ENCODE measurements around the gene FIBIN. TPM values are rescaled to one million over a fixed set of nuclear protein-coding genes. Genes with fewer than 3 reads are reported as not detected.

FIBIN gene
- total RNA-seq, 1 experiment from 2014 or later = not detected

DNA sequence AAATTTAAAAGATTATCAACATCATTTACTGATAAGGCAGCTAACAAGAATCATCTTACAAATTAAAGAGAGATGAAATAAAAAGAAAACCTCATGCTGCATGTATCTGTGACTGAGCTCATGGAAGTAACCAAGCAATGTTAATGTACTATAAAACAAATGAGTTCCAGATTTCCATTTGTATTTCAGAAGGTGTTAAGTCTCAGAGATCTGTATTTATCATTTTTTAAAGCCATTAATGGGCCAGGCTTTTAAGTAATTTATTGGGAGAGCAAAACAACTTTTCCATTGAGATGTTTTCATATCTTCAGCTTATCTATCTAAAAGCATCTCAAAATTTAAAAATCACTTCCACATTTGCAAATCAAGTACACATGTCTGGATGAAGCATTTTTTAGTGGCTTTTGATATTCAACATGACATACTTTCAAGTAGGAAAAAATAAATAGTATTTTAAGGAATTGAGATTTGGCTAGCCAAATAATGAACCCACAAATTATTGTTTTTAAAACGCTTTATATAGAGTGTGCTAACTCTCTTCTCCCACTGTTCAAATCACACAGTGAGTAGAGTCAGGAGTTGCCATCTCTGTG, 28.8 kb downstream of the FIBIN start:
- no peak for DNase-seq (ENCODE audit: low spot score)

DNA sequence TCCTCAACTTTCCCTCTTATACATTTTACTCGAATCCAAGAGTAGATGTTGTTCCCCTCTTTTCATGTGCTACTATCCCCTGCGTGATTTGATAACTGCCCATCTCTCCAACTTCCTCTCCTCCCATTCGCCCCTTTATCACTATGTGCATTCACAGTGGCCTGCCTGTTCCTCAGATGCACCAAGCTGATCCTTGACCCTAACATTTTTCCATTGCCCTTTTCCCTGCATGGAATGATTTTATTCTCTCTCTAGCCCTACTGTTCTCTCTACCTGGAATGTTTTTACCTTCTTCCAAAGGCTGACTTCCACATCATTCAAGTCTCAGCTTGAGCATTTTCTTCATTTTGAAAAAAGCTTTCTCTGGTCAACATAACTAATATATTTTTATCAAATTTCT, 31.0 kb downstream of the FIBIN start:
- no peak for DNase-seq (ENCODE audit: low spot score)

DNA sequence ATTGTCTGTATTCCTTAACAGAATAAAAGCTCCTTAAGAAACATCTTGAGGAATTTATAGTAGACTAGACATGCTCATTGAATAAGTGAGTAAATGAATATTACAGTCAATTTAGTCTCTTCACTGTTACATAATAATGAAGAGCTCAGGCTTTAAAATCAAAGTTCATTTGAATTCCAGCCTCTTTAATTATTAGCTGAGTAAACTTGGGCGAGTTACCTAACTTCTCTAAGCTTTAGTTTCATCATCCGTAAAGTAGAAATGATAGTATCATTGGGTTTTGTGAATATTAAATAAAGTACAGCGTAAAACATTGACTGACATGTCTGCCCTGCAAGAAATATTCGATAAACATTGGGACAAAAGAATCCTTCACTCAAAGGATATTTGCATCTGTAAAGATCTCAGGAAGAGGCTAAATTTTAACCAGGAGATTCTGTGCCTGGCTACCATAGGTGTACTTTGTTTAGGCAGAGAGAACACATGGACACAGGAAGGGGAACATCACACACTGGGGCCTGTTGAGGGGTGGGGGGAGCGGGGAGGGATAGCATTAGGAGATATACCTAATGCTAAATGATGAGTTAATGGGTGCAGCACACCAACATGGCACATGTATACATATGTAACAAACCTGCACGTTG, 31.5 kb downstream of the FIBIN start:
- DNase-seq (ENCODE audit: low spot score) = no peak

DNA sequence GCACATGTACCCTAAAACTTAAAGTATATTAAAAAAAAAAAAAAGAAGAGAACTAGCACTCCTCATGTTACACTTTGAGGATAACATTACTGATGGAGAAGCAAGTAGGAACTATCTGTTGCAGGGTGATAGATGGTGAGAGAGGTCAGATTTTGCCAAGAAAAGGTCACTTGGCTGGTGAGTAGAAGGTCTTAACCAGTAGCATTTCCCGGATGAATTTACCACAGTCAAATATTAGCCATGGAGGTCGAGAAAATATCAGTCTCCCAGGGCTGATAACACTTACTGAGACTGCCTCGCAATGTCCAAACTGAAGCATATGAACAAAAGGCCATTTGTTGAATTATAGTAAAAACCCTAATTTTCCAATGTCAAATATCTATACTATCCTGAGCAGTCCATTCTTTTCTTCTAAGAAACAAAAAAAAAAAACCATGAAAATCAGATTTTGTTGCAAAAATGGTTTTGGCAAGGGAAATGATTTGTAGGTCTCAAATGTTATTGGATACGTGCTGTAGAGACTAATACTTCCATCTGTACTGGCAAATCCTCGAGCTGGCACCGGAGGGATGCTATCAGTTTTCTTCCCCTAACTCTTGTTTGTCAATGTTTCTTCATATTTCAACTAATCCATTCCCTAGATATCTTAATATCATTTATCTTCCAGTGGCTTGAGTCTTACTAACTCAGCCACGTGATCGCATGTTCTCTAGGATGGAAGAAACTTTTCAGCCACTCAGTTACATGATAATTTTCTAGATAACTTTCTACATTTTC, 32.2 kb downstream of the FIBIN start:
- no peak for DNase-seq (ENCODE audit: low spot score)

DNA sequence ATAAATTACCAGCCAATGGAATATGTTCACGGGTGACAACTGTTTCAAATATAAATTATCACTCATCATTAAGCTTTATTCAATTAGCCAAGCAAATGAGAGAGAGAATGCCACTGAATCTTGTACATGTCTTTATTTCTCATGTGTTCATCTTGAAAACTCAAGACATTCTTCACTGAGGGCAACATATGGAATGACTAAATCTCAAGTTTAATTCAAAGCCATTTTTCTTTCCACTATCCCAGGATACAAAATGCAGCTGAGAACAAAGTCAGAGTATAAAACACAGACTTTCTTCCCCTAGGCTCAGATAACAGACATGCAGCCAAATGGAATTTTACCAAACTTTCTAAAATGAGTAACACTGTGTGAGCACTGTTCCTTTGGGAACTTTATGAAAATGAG, 34.7 kb downstream of the FIBIN start:
- DNase-seq (ENCODE audit: low spot score) = no peak

DNA sequence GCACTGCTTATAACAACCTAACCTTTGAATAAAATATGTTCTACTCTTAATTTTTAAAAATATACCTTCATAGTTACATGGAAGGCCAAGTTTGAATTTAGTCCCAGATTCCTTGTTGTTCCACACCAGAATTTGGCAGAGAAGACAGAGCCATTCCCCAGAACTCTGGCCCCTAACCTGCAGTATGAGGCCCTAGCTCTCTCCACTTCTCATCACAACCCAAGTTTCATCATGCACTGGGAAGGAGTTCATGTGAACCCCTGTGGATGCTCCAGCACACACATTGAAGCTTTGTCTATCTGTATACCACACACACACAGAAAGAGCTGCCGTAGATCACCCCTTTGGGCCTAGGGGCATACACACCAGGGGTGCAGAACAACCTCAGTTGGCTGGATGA, 36.1 kb downstream of the FIBIN start:
- DNase-seq (ENCODE audit: low spot score) = no peak

DNA sequence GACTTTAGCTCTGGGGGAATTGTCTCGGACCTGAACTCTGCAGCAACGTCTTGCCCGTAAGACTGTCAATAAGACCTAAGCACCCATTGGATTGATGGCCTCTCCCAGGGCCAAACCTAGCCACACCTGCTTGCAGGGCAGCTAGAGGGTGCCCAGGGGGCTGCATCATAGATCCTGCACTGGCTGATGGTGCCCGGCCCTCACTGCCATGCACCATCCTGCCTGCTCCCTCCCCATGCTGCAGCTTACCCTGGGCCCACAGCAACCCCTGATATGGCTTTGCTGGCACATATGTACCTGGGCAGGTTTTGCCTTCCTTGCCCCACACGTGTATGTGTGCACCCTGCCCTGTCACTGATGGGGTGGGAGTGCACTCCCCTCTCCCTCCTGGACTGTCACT, 37.8 kb downstream of the FIBIN start:
- DNase-seq (ENCODE audit: low spot score) = no peak

DNA sequence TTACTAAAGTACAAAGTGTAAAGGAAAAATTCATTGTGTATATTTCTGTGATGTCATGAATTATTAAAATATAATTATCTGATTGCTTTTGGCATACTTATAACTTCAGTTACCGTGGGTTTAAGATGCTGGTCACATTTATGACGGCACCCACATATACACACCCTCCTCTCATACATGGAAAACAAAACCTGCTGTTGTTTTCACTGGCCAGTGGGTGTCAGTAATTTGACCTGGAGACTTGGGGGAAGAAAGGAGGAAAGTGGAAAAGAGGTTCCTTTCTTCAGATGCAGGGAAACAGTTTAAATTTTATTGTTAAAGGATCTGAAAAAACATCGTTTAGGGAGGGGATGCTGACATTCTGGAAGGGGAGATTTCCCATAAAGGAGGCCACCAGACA, 46.0 kb downstream of the FIBIN start:
- DNase-seq (ENCODE audit: low spot score) = no peak

DNA sequence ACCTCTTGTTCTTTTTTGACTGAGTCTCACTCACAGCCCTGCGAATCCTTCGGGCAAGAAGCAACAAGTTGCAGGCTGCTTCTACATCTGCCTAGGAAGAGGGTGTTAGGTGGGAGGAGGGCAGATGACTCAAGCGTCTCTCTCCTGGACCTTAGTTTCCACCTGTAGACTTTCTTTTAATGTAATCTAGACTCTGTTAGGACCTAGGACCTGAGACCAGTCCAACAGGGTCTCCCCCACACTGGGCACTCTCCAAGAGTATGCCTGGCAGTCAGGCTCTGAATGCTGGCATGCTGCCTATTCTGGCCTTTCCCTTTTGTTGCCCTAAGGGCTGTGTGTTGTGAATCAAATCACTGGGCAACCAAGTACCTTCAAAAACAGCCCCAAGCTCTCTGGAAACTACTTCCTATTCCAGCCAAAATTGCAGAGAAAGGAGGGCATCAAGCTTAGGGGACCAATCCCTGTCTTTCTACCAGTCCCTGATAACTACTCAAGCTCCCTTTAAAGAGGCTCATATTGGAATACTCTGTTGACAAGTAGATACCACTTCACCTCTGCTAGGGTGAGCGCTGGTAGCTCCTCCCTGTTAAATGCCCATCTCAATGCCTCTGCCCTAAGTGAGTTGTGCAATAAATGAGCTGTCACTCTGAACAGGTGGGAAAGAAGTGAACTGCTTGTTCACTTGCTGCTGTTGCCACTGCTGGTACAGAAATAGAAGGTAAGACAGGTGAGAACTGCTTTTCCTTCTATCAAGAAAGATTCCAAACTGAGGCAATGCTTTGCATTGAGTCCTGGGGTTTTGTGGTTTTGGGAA, 46.6 kb downstream of the FIBIN start, which contains the start of gene BBOX1:
BBOX1 (plus strand) TSS at position 514 of the 814 bp plus-strand sequence. CDS start 14,616 bp downstream, outside the sequence.
- DNase-seq (ENCODE audit: low spot score) = peak; percentile 25

DNA sequence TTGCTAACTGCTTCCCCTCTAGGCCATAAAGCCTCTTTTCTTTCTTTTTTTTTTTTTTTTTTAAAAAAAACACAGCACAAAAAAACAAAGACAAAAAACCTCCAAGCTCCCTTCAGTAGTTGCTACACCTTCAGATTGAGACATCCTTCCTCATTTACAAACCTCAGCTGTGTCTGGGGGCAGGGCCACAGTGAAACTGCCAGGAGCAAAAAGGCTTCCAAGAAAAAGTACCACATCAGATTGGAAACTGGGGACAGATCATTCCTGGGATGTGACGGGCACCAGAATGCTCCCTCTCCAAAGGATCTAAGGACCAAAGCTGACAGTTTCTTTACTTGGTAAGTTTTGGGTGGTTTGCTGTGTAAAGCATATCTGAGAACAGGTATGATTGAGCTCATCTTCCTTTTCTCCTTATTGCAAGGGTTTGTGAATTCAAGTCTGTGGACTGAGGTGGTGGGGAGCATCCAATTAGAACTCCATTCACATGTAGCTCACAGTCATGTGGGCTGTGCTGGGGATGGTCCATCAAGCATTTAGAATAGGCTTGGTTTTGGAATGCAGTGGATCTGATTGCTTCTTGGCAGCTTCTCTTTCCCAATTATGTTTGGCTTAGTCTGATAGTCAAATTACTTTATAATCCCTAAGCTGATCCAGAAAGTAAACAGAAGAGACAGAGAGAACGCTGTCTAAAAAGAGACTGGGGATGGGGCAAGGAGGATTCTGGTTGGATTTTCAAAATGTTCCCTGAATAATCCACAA, 47.4 kb downstream of the FIBIN start:
- DNase-seq (ENCODE audit: low spot score) = no peak

Other genes starting within 250 kb of the FIBIN start
- gene BBOX1, start 46.7 kb downstream of the FIBIN start, total RNA-seq (2014; rRNA removed; shearing (Covaris generic)) = not detected in 2 replicates